Stomach (tissue), 4 donors: ENCODE results near the gene SKP1.

Experiments
- CTCF ChIP-seq, 7 experiments: fragments of 450-650 bp in 4 of 7; fragments of 200-600 bp in 3 of 7; sonication (generic) in 3 of 7; IDR thresholded peaks; one replicate each; pipeline ENCODE4 v1.5.1; 2016 to 2019; ENCODE audit warnings: antibody characterized with exemption in 7 of 7, control low read depth in 2 of 7, mild to moderate bottlenecking in 1 of 7
- EP300 ChIP-seq: sonication (generic); formaldehyde crosslinking; IDR thresholded peaks from one replicate; pipeline ENCODE4 v1.6.1; 2017; ENCODE audit warnings: antibody characterized with exemption
- POLR2A ChIP-seq, 4 donors: fragments of 450-650 bp; IDR thresholded peaks; one replicate each; pipeline ENCODE4 v1.6.1; 2016; ENCODE audit warnings: antibody characterized with exemption in 4 of 4, control low read depth in 2 of 4, mild to moderate bottlenecking in 1 of 4, moderate library complexity in 1 of 4

- TF ChIP-seq CTCF (IDR thresholded peaks at IDR 0.05) (no peak), POLR2A (IDR thresholded peaks at IDR 0.05) (no peak), EP300 (no peak)
Measured at GRCh38 chr5:134119720-134120119, 57.0 kb downstream of the SKP1 start.
